A673 (cell line): ENCODE measurements around the gene PNLIP.

Experiments
- CTCF ChIP-seq: fragments of 300-800, 200-600 bp; sonication (generic); conservative IDR thresholded peaks from 2 replicates; pipeline ENCODE4 v1.5.1; 2017; ENCODE audit warnings: low read depth, mild to moderate bottlenecking, antibody characterized with exemption, low read length, moderate library complexity, mixed read lengths
- EZH2 ChIP-seq: fragments of 200-600 bp; sonication (generic); IDR thresholded peaks from 2 replicates; pipeline ENCODE4 v1.6.1; 2017; ENCODE audit warnings: borderline replicate concordance, low read depth, mild to moderate bottlenecking, mixed read lengths, antibody characterized with exemption, low read length; ENCODE audit not compliant: poor library complexity, severe bottlenecking

- TF ChIP-seq CTCF (no peak), EZH2 (no peak)
Observed at GRCh38 chr10:116587878-116588591, 42.3 kb downstream of the PNLIP start.
